ENCODE results near the gene RAB40C. TPM values are rescaled to one million over a fixed set of nuclear protein-coding genes. Genes with fewer than 3 reads are reported as not detected.

RAB40C gene
- total and polyA plus RNA-seq, 9 of the 15 experiments (the other 6 are each of a cell fraction or from before 2014, with no cell fraction given), result 0.17 to 23.4 (median 8.7) TPM

DNA sequence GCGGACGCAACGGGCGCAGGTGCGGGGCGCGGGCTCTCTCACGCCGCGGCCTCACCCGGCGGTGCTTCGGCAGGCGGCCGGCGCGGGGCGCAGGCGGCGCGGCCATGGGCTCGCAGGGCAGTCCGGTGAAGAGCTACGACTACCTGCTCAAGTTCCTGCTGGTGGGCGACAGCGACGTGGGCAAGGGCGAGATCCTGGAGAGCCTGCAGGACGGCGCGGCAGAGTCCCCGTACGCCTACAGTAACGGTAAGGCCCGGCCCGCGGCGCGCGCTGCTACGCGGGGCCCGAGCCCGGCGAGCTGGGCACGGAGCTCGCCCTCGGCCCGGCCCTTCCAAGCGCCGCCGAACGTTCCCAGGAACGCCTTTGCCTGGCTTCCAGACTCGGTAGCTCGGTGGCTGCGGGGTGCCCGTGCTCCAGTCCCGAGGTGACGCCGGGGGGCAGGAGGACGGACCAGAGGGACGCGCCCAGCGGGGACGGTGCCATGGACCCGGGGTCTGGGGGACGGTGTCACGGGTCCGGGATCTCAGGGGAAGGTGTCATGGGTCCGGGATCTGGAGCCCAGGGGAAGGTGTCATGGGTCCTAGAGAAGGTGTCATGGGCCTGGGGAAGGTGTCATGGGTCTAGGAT, 435 bp downstream of the RAB40C start (continued):
- TF ChIP-seq ZNF184 (CRISPR knock-in tag; IDR thresholded peaks at IDR 0.05) (no peak), KDM5B (IDR thresholded peaks at IDR 0.05; ENCODE audit: insufficient replicate concordance, low read depth, low read length) (peak; percentile 46), SP2 (IDR thresholded peaks at IDR 0.05; ENCODE audit: extremely low read depth, low read depth, low read length, poor library complexity, severe bottlenecking) (no peak), ERF (CRISPR knock-in tag; IDR thresholded peaks at IDR 0.05) (peak; percentile 79; the same call in 1 of the 2 replicates), ZNF318 (IDR thresholded peaks at IDR 0.05; ENCODE audit: borderline replicate concordance in 1 of 2, low read depth in 1 of 2) (no peak), MCM3 (IDR thresholded peaks at IDR 0.05) (no peak), ASH1L (IDR thresholded peaks at IDR 0.05; ENCODE audit: borderline replicate concordance, low read depth, partially characterized antibody) (no peak), U2AF1 (optimal IDR thresholded peaks at IDR 0.05; ENCODE audit: low read depth, low read length) (peak; percentile 22), MTF1 (CRISPR knock-in tag; IDR thresholded peaks at IDR 0.05; ENCODE audit: borderline replicate concordance) (no peak), GTF2E2 (tag; IDR thresholded peaks at IDR 0.05) (no peak), ZNF830 (CRISPR knock-in tag; IDR thresholded peaks at IDR 0.05) (no peak), ETS2 (tag; IDR thresholded peaks at IDR 0.05; ENCODE audit: borderline replicate concordance, poor library complexity, severe bottlenecking) (no peak)
